Subcutaneous abdominal adipose tissue (tissue), 5 donors: ENCODE results near the gene MRPL53.
"Not testable (repeated sequence)": the region's sequence is repeated elsewhere in the genome, so short reads cannot be mapped to it uniquely, and the experiment has no call there.

Experiments used
- H3K27ac ChIP-seq: one replicate; pipeline ENCODE4 v1.7.0; 2013; ENCODE audit warnings: low read depth, mild to moderate bottlenecking, inconsistent platforms, low read length, moderate library complexity
- H3K27me3 ChIP-seq, 5 donors: one replicate each; pipeline ENCODE4 v1.7.0; 2013; ENCODE audit warnings: low read length in 5 of 5, inconsistent platforms in 1 of 5; ENCODE audit not compliant: control insufficient read depth in 5 of 5, insufficient read depth in 4 of 5
- H3K36me3 ChIP-seq, 5 donors: one replicate each; pipeline ENCODE4 v1.7.0; 2013; ENCODE audit warnings: low read length in 5 of 5; ENCODE audit not compliant: control insufficient read depth in 5 of 5, insufficient read depth in 5 of 5
- H3K4me1 ChIP-seq, 5 donors: one replicate each; pipeline ENCODE4 v1.7.0; 2013; ENCODE audit warnings: low read length in 5 of 5, mild to moderate bottlenecking in 3 of 5, moderate library complexity in 1 of 5; ENCODE audit not compliant: control insufficient read depth in 5 of 5, insufficient read depth in 5 of 5
- H3K4me3 ChIP-seq, 5 donors: one replicate each; pipeline ENCODE4 v1.7.0; 2013; ENCODE audit warnings: low read length in 5 of 5, low read depth in 1 of 5
- H3K9ac ChIP-seq, 5 donors: one replicate each; pipeline ENCODE4 v1.7.0; 2013; ENCODE audit warnings: low read length in 5 of 5, mild to moderate bottlenecking in 4 of 5, moderate library complexity in 3 of 5
- H3K9me3 ChIP-seq, 5 donors: one replicate each; pipeline ENCODE4 v1.7.0; 2013; ENCODE audit warnings: low read length in 5 of 5; ENCODE audit not compliant: control insufficient read depth in 5 of 5
- donor health status: healthy.
- donor health status: healthy.
- donor health status: healthy.
- donor health status: healthy.
- donor health status: healthy.

The MRPL53 gene

GRCh38 chr2:74481961-74482800 lies 9.7 kb upstream of the MRPL53 start:
- Histone ChIP-seq H3K4me3 (peak overlapping the region; percentile 95 to 100 (median 98)), H3K4me1 (peaks cover 6 to 34% (median 28%) of the 10 kb centered on the region in 5 donors), H3K27ac (peak overlapping the region; percentile 84), H3K36me3 (peaks cover 6 to 43% (median 22%) of the 10 kb centered on the region in 5 donors), H3K9ac (peak overlapping the region in 4 of 5 donors; percentile 81 to 94 (median 90)), H3K9me3 (no peaks in the 10 kb centered on the region), H3K27me3 (no peaks in the 10 kb centered on the region)

- Histone ChIP-seq H3K36me3 (peaks cover 6 to 42% (median 21%) of the 10 kb centered on the region in 5 donors), H3K4me3 (peak overlapping the region; percentile 6 to 100 (median 98)), H3K27ac (peak overlapping the region; percentile 84)
Observed at GRCh38 chr2:74481431-74481830, 9.0 kb upstream of the MRPL53 start.

GRCh38 chr2:74474899-74475298 lies 2.4 kb upstream of the MRPL53 start:
- peaks cover 3 to 38% (median 24%) of the 10 kb centered on the region in 5 donors for H3K36me3 ChIP-seq
- H3K27me3 ChIP-seq, result no peaks in the 10 kb centered on the region
- no peak overlapping the region for H3K27ac ChIP-seq
- H3K4me3 ChIP-seq, result no peak overlapping the region
- H3K9ac ChIP-seq, result no peak overlapping the region
- H3K9me3 ChIP-seq, result no peaks in the 10 kb centered on the region
- H3K4me1 ChIP-seq, result peaks cover 2 to 29% (median 27%) of the 10 kb centered on the region in 5 donors

More at GRCh38 chr2:74481431-74481830, 9.0 kb upstream of the MRPL53 start:
- H3K4me1 ChIP-seq, result peaks cover 6 to 38% (median 33%) of the 10 kb centered on the region in 5 donors
- peak overlapping the region in 4 of 5 donors; percentile 81 to 94 (median 90) for H3K9ac ChIP-seq
- H3K27me3 ChIP-seq, result no peaks in the 10 kb centered on the region
- no peaks in the 10 kb centered on the region for H3K9me3 ChIP-seq

- H3K4me1 ChIP-seq, result peaks cover 2 to 29% (median 27%) of the 10 kb centered on the region in 5 donors
- no peak overlapping the region for H3K27ac ChIP-seq
- peaks cover 3 to 34% (median 22%) of the 10 kb centered on the region in 5 donors for H3K36me3 ChIP-seq
Observed at GRCh38 chr2:74474481-74474880, 2.0 kb upstream of the MRPL53 start.

GRCh38 chr2:74472945-74473258 lies 422 bp upstream of the MRPL53 start:
- Histone ChIP-seq H3K36me3 (peaks cover 0 to 29% (median 20%) of the 10 kb centered on the region in 5 donors), H3K27ac (peak overlapping the region; percentile 93), H3K4me1 (peaks cover 2 to 29% (median 27%) of the 10 kb centered on the region in 5 donors), H3K9me3 (no peaks in the 10 kb centered on the region), H3K27me3 (no peaks in the 10 kb centered on the region), H3K4me3 (peak overlapping the region; percentile 86 to 98 (median 92)), H3K9ac (peak overlapping the region; percentile 77 to 92 (median 84))

More at GRCh38 chr2:74474481-74474880, 2.0 kb upstream of the MRPL53 start:
- Histone ChIP-seq H3K9me3 (no peaks in the 10 kb centered on the region), H3K27me3 (no peaks in the 10 kb centered on the region), H3K4me3 (no peak overlapping the region), H3K9ac (no peak overlapping the region)

- H3K4me3 ChIP-seq, result peak overlapping the region; percentile 86 to 98 (median 92)
- H3K9ac ChIP-seq, result peak overlapping the region in 4 of 5 donors; percentile 83 to 92 (median 88)
- peaks cover 2 to 23% (median 22%) of the 10 kb centered on the region in 5 donors for H3K4me1 ChIP-seq
- H3K27ac ChIP-seq, result peak overlapping the region; percentile 93
- no peaks in the 10 kb centered on the region for H3K27me3 ChIP-seq
- peaks cover 0 to 19% (median 14%) of the 10 kb centered on the region in 5 donors for H3K36me3 ChIP-seq
- no peaks in the 10 kb centered on the region for H3K9me3 ChIP-seq
Observed at GRCh38 chr2:74471332-74472065, 981 bp downstream of the MRPL53 start.

GRCh38 chr2:74470742-74471141 lies 1.7 kb downstream of the MRPL53 start:
- not testable (repeated sequence) for H3K9ac ChIP-seq, H3K27me3 ChIP-seq, H3K27ac ChIP-seq, H3K9me3 ChIP-seq, H3K4me3 ChIP-seq
- peaks cover 0 to 16% (median 14%) of the 10 kb centered on the region in 5 donors for H3K36me3 ChIP-seq
- H3K4me1 ChIP-seq, result peaks cover 2 to 27% (median 26%) of the 10 kb centered on the region in 5 donors

GRCh38 chr2:74464406-74464805 lies 8.1 kb downstream of the MRPL53 start:
- Histone ChIP-seq H3K36me3 (peaks cover 0 to 24% (median 21%) of the 10 kb centered on the region in 5 donors), H3K4me1 (peaks cover 0 to 20% (median 16%) of the 10 kb centered on the region in 5 donors), H3K27ac (peak overlapping the region; percentile 72), H3K4me3 (peak overlapping the region; percentile 72 to 92 (median 84)), H3K9me3 (no peaks in the 10 kb centered on the region), H3K27me3 (no peaks in the 10 kb centered on the region), H3K9ac (peak overlapping the region in 4 of 5 donors; percentile 89 to 95 (median 94))

GRCh38 chr2:74462786-74463105 lies 9.7 kb downstream of the MRPL53 start:
- no peak overlapping the region for H3K9ac ChIP-seq
- peaks cover 0 to 24% (median 21%) of the 10 kb centered on the region in 5 donors for H3K36me3 ChIP-seq
- no peaks in the 10 kb centered on the region for H3K27me3 ChIP-seq
- H3K4me3 ChIP-seq, result no peak overlapping the region
- no peaks in the 10 kb centered on the region for H3K9me3 ChIP-seq
- no peak overlapping the region for H3K27ac ChIP-seq
- peaks cover 4 to 32% (median 26%) of the 10 kb centered on the region in 5 donors for H3K4me1 ChIP-seq
